GM10248 (cell line): ENCODE measurements around the gene PITPNC1.

Experiments
- CTCF ChIA-PET: fragments of 300-600 bp; sonication (Branson Sonifier 250); formaldehyde crosslinking; extraction: SDS; loops from one replicate; lab custom pipeline; 2021; ENCODE audit warnings: antibody characterized with exemption; lab: Yijun Ruan, JAX
- POLR2A ChIA-PET: fragments of 350-650 bp; sonication (Branson Sonifier 250); formaldehyde crosslinking; extraction: SDS; loops from one replicate; lab custom pipeline; 2020; ENCODE audit warnings: antibody characterized with exemption; lab: Yijun Ruan, JAX
- DNase-seq: peaks from one replicate; pipeline ENCODE4 v3.0.0; 2012; ENCODE audit errors: extremely low spot score
- CTCF ChIP-seq: IDR thresholded peaks from 2 replicates; pipeline ENCODE4 v1.5.1; 2012; ENCODE audit warnings: mild to moderate bottlenecking, low read depth; ENCODE audit errors: extremely low read depth, missing control alignments, control extremely low read depth

Gene PITPNC1

GRCh38 chr17:67632141-67632540 lies 255.1 kb downstream of the PITPNC1 start:
- TF ChIP-seq CTCF = no peak
- ChIA-PET CTCF (interaction anchor here (0.7 kb wide), 1 partner anchor 263 kb away, joined by 3 read pairs; no protein-coding TSS in a partner anchor), POLR2A (no interaction called here)
- DNase-seq = no peak

DNA sequence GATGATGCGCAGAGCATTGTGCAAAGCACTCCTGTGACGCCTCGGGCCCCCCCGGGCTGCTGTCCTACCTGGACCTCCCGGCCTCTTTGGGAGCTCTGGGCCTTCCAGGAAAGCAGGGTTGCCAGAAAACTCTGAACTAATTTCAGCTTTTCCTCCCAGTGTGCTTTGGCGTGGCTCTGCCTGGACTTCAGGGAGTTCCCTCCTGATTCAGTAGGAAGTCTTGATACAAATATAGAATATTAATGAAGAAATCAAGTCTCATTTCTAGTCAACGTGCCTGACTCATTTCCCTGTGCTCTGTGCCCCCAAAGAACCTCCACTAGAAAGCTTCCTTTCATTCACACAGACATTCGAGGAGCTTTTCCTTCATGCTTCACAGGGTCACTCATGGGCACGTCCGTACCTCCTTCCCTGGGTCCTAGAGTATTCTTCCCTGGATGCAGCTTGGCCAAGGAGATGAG lies 256.7 kb downstream of the PITPNC1 start:
- TF ChIP-seq CTCF = no peak
- no peak for DNase-seq
- CTCF ChIA-PET = interaction anchor here (0.8 to 1.5 kb wide), 4 partner anchors 12 to 259 kb away, joined by 3 to 4 read pairs (median 3); no protein-coding TSS in a partner anchor
- POLR2A ChIA-PET = no interaction called here

GRCh38 chr17:67635681-67636080 lies 258.6 kb downstream of the PITPNC1 start:
- no peak for DNase-seq
- ChIA-PET POLR2A (no interaction called here), CTCF (no interaction called here)
- no peak for TF ChIP-seq CTCF

DNA sequence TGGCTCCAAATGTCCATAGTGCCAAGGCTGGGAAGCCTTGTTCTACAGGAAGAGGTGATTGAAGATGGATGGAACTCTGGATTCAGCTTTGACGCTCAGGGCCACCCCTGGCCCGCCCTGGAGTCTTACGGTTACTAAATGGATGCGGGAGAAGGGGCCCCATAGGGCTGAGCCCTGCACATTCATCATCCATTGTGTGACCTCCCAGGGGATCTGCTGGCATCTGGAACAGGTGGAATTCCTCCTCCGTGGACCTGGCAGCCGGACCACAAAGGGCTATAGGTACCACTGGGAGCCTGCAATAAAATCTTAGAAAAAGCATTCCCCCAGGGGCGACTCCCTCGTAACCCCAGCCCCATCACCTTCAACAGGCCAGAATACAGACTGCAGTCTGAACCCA lies 259.2 kb downstream of the PITPNC1 start:
- no peak for TF ChIP-seq CTCF
- ChIA-PET CTCF (interaction anchor here (1.1 to 3.8 kb wide), 4 partner anchors 7 to 28 kb away, joined by 3 to 13 read pairs (median 4); no protein-coding TSS in a partner anchor), POLR2A (no interaction called here)
- DNase-seq = no peak

GRCh38 chr17:67636834-67637520 lies 259.9 kb downstream of the PITPNC1 start:
- no peak for DNase-seq
- TF ChIP-seq CTCF = no peak
- ChIA-PET POLR2A (interaction anchor here (0.6 kb wide), 1 partner anchor 427 kb away, joined by 10 read pairs; no protein-coding TSS in a partner anchor), CTCF (interaction anchor here (1.1 to 3.8 kb wide), 5 partner anchors 8 to 80 kb away, joined by 3 to 13 read pairs (median 4); no protein-coding TSS in a partner anchor)

DNA sequence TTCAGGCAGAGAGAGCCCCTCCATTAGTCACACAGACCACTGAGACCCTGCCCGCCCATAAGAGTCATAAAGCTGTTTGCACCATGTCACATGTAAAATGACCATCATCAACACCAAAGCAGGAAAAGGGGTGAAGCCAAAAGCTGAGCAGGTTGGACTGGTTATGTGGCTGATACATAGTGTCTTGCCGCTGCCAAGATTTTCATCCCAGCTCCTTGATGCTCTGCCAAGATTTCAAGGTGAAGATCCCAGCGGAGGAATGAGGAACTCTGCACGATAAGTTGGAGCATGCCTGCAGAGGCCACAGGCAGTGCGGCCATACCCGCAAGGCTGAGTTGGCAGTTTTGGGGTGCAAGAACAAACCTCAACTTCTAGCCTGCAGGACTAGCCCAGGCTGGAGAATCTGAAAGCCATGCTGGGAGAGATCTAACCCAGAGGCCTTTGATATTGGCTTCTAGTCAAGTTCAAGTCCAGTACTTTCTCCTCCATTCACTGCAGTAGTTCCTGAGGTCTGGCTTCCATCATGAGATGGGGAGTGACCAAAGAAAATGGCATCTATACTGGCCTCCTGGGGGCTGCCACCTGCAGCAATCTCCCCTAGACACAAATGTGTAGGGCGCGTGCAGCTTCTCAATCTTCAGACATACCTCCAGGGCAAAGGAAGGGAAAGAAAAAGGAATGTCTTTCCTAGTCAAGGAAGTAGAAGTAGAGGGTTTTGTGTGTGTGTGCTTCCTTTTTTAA lies 261.0 kb downstream of the PITPNC1 start:
- ChIA-PET POLR2A (interaction anchor here (0.6 kb wide), 1 partner anchor 428 kb away, joined by 10 read pairs; no protein-coding TSS in a partner anchor), CTCF (interaction anchor here (0.9 to 3.8 kb wide), 5 partner anchors 9 to 79 kb away, joined by 3 to 13 read pairs (median 4); no protein-coding TSS in a partner anchor)
- TF ChIP-seq CTCF = no peak
- DNase-seq = no peak
